H9 (cell line): Measurements from ENCODE around the gene SPTBN5. TPM values are rescaled to one million over a fixed set of nuclear protein-coding genes. Genes with fewer than 3 reads are reported as not detected.

Source experiments
- DNase-seq: peaks from one replicate; pipeline ENCODE4 v3.0.0-alpha.2; 2017
- H2AFZ ChIP-seq: one replicate; pipeline ENCODE4 v1.6.1; 2013; ENCODE audit warnings: mild to moderate bottlenecking, low read length, control low read depth, moderate library complexity
- H2AK5ac ChIP-seq: 2 replicates; pipeline ENCODE4 v1.6.1; 2013; ENCODE audit warnings: low read length, control low read depth, mixed read lengths; ENCODE audit not compliant: insufficient read length
- H2BK120ac ChIP-seq: one replicate; pipeline ENCODE4 v1.6.1; 2013; ENCODE audit warnings: low read depth, mild to moderate bottlenecking, low read length, control low read depth, inconsistent platforms; ENCODE audit not compliant: poor library complexity, severe bottlenecking
- H2BK12ac ChIP-seq: 2 replicates; pipeline ENCODE4 v1.6.1; 2013; ENCODE audit warnings: low read length, control low read depth, mixed read lengths, low read depth; ENCODE audit not compliant: insufficient read length
- H2BK15ac ChIP-seq: 2 replicates; pipeline ENCODE4 v1.6.1; 2013; ENCODE audit warnings: low read depth, low read length, control low read depth
- H2BK20ac ChIP-seq: one replicate; pipeline ENCODE4 v1.6.1; 2013; ENCODE audit warnings: low read depth, mild to moderate bottlenecking, low read length, control low read depth, inconsistent platforms; ENCODE audit not compliant: poor library complexity, severe bottlenecking
- H2BK5ac ChIP-seq: 2 replicates; pipeline ENCODE4 v1.6.1; 2013; ENCODE audit warnings: low read length, control low read depth, mixed read lengths; ENCODE audit not compliant: insufficient read length
- H3K14ac ChIP-seq: 2 replicates; pipeline ENCODE4 v1.6.1; 2013; ENCODE audit warnings: low read length, control low read depth; ENCODE audit not compliant: insufficient read depth
- H3K18ac ChIP-seq: 2 replicates; pipeline ENCODE4 v1.6.1; 2013; ENCODE audit warnings: low read depth, mild to moderate bottlenecking, mixed read lengths, low read length, control low read depth; ENCODE audit not compliant: insufficient read length
- H3K23ac ChIP-seq: 2 replicates; pipeline ENCODE4 v1.6.1; 2013; ENCODE audit warnings: low read length, control low read depth, mixed read lengths, low read depth; ENCODE audit not compliant: insufficient read length
- H3K23me2 ChIP-seq: 2 replicates; pipeline ENCODE4 v1.6.1; 2013; ENCODE audit warnings: low read depth, mild to moderate bottlenecking, mixed read lengths, low read length, control low read depth; ENCODE audit not compliant: insufficient read length, poor library complexity, severe bottlenecking
- H3K27ac ChIP-seq: 2 replicates; pipeline ENCODE4 v1.5.1; 2013; ENCODE audit warnings: low read length, control low read depth, mixed read lengths, low read depth; ENCODE audit not compliant: insufficient read length
- H3K27me3 ChIP-seq: 2 replicates; pipeline ENCODE4 v1.6.1; 2013; ENCODE audit warnings: low read length, control low read depth, inconsistent platforms; ENCODE audit not compliant: insufficient read depth
- H3K4ac ChIP-seq: 2 replicates; pipeline ENCODE4 v1.6.1; 2013; ENCODE audit warnings: low read depth, mild to moderate bottlenecking, control low read depth, inconsistent platforms, low read length, moderate library complexity
- H3K4me1 ChIP-seq: 2 replicates; pipeline ENCODE4 v1.6.1; 2013; ENCODE audit warnings: low read length, control low read depth, inconsistent platforms; ENCODE audit not compliant: insufficient read depth
- H3K4me2 ChIP-seq: 2 replicates; pipeline ENCODE4 v1.6.1; 2013; ENCODE audit warnings: low read length, control low read depth, mixed read lengths; ENCODE audit not compliant: insufficient read length, insufficient read depth
- H3K56ac ChIP-seq: 2 replicates; pipeline ENCODE4 v1.6.1; 2013; ENCODE audit warnings: low read depth, mild to moderate bottlenecking, mixed read lengths, low read length, control low read depth; ENCODE audit not compliant: insufficient read length
- H3K79me1 ChIP-seq: 2 replicates; pipeline ENCODE4 v1.6.1; 2013; ENCODE audit warnings: low read depth, mild to moderate bottlenecking, moderate library complexity, low read length, control low read depth, inconsistent platforms; ENCODE audit not compliant: insufficient read depth, poor library complexity, severe bottlenecking
- H3K79me2 ChIP-seq: 2 replicates; pipeline ENCODE4 v1.6.1; 2013; ENCODE audit warnings: low read length, control low read depth, inconsistent platforms; ENCODE audit not compliant: insufficient read depth
- H3K9ac ChIP-seq: 2 replicates; pipeline ENCODE4 v1.6.1; 2013; ENCODE audit warnings: low read length, control low read depth, mixed read lengths; ENCODE audit not compliant: insufficient read length; ENCODE audit errors: extremely low read depth
- H3K9me3 ChIP-seq: one replicate; pipeline ENCODE4 v1.6.1; 2013; ENCODE audit warnings: low read depth, low read length, inconsistent platforms; ENCODE audit not compliant: control insufficient read depth
- H3T11ph ChIP-seq: one replicate; pipeline ENCODE4 v1.6.1; 2013; ENCODE audit warnings: mild to moderate bottlenecking, low read length, control low read depth, inconsistent platforms
- H4K20me1 ChIP-seq: one replicate; pipeline ENCODE4 v1.6.1; 2013; ENCODE audit not compliant: control insufficient read depth, insufficient read length, insufficient read depth
- H4K5ac ChIP-seq: 2 replicates; pipeline ENCODE4 v1.6.1; 2013; ENCODE audit warnings: low read depth, mild to moderate bottlenecking, mixed read lengths, low read length, control low read depth; ENCODE audit not compliant: insufficient read length
- H4K8ac ChIP-seq: replicated peaks from 2 replicates; pipeline ENCODE4 v1.6.1; 2013; ENCODE audit warnings: low read length, control low read depth, mixed read lengths, low read depth; ENCODE audit not compliant: insufficient read length
- H4K91ac ChIP-seq: 2 replicates; pipeline ENCODE4 v1.6.1; 2013; ENCODE audit warnings: low read depth, mild to moderate bottlenecking, moderate library complexity, mixed read lengths, low read length, control low read depth; ENCODE audit not compliant: insufficient read length
- H3K27ac Mint-ChIP-seq, 3 experiments: 2 replicates in 2 of 3; 3 replicates in 1 of 3; pipeline ENCODE4 v1.8.0; 2020 to 2021; ENCODE audit warnings: mixed read lengths in 3 of 3, mild to moderate bottlenecking in 1 of 3, moderate library complexity in 1 of 3
- H3K27me3 Mint-ChIP-seq: 2 replicates; pipeline ENCODE4 v1.8.0; 2021; ENCODE audit warnings: low read depth, mild to moderate bottlenecking, moderate library complexity, mixed read lengths
- H3K36me3 Mint-ChIP-seq, 3 experiments: 2 replicates in 2 of 3; 3 replicates in 1 of 3; pipeline ENCODE4 v1.8.0; 2020 to 2021; ENCODE audit warnings: low read depth in 3 of 3, mixed read lengths in 3 of 3; ENCODE audit not compliant: insufficient read depth in 1 of 3
- H3K4me1 Mint-ChIP-seq, 2 experiments: 2 replicates each; pipeline ENCODE4 v1.8.0; 2020; ENCODE audit warnings: mixed read lengths in 2 of 2
- H3K4me3 Mint-ChIP-seq, 2 experiments: 2 replicates in 1 of 2; 3 replicates in 1 of 2; pipeline ENCODE4 v1.8.0; 2020 to 2021; ENCODE audit warnings: mild to moderate bottlenecking in 2 of 2, mixed read lengths in 2 of 2, moderate library complexity in 1 of 2
- H3K9me3 Mint-ChIP-seq, 2 experiments: 2 replicates in 1 of 2; 3 replicates in 1 of 2; pipeline ENCODE4 v1.8.0; 2020; ENCODE audit warnings: mild to moderate bottlenecking in 2 of 2, mixed read lengths in 2 of 2, moderate library complexity in 1 of 2
- CTCF ChIP-seq: fragments of 200-600 bp; sonication (generic); conservative IDR thresholded peaks from 3 replicates; pipeline ENCODE4 v1.8.0; 2021; ENCODE audit warnings: antibody characterized with exemption, mild to moderate bottlenecking
- WGBS: extraction: QIAGEN DNeasy Blood & Tissue Kit; methylation state at CpG from one replicate; pipeline ENCODE4 v1.1.7; 2013; ENCODE audit warnings: missing lambda C conversion rate, low lambda C conversion rate, mixed read lengths; ENCODE audit not compliant: insufficient read length; ENCODE audit errors: extremely low coverage; 5-methylcytosine and 5-hydroxymethylcytosine counted together
- total RNA-seq: library from RNA; stranded (reverse); gene quantifications from 2 replicates; pipeline ENCODE4 v1.2.1, GENCODE V29; 2021

SPTBN5 gene
- total RNA-seq, 1 experiment from 2014 or later: 0.90 TPM

GRCh38 chr15:41883484-41883825, 10.4 kb downstream of the SPTBN5 start:
- peak overlapping the region in 1 of 3 experiments; percentile 23; a peak in 2 of 7 replicates for H3K27ac Mint-ChIP-seq
- Histone ChIP-seq H3K14ac (no peak overlapping the region), H3K23me2 (peaks cover 3% of the 10 kb centered on the region), H3K27ac (no peak overlapping the region), H2AK5ac (no peak overlapping the region), H2BK20ac (no peak overlapping the region), H4K91ac (no peak overlapping the region), H3K4me2 (no peak overlapping the region), H3K9me3 (no peaks in the 10 kb centered on the region), H2AFZ (no peak overlapping the region), H3K18ac (no peak overlapping the region), H4K8ac (no peak overlapping the region), H2BK15ac (no peak overlapping the region), H2BK12ac (no peak overlapping the region), H3K79me1 (no peaks in the 10 kb centered on the region), H3K56ac (no peak overlapping the region), H4K5ac (no peak overlapping the region), H3K4ac (no peak overlapping the region), H3K4me1 (no peaks in the 10 kb centered on the region), H3K79me2 (no peaks in the 10 kb centered on the region), H3K23ac (no peak overlapping the region), H2BK120ac (no peak overlapping the region), H3K27me3 (peaks cover 7% of the 10 kb centered on the region; the same call in 1 of the 2 replicates), H2BK5ac (no peak overlapping the region), H3T11ph (no peak overlapping the region), H3K9ac (no peak overlapping the region), H4K20me1 (no peaks in the 10 kb centered on the region)
- no CpG with 5 or more reads among the region's 2 CpGs for WGBS
- no peak for TF ChIP-seq CTCF
- peaks cover 44% of the 10 kb centered on the region for H3K27me3 Mint-ChIP-seq
- peaks cover 0 to 1% (median 0%) of the 10 kb centered on the region in 3 experiments; a peak in 2 of 7 replicates for H3K36me3 Mint-ChIP-seq
- H3K9me3 Mint-ChIP-seq: no peaks in the 10 kb centered on the region; a peak in 1 of 5 replicates
- DNase-seq: no peak
- peaks cover 4 to 10% of the 10 kb centered on the region in 2 experiments for H3K4me1 Mint-ChIP-seq
- no peak overlapping the region for H3K4me3 Mint-ChIP-seq
